ENCODE measurements around the gene CITED4.

Gene CITED4

DNA sequence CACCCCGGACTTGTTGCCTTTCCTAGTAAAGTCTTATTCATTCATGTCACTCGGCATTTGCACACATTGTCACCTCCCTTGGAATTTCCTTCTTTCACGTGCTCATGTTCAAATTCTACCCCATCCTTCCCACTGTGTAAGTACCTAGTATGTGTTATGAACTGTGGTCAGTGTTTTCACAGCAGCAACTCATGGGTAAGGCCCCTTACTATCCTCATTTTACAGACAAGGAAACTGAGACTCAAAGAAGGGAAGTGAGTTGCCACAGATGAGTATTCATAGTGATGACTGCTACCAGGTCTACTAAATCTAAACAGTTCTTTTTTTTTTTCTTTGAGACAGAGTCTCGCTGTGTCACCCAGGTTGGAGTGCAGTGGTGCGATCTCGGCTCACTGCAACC is 10.5 kb downstream of the CITED4 start:
- no peak for DNase-seq

DNA sequence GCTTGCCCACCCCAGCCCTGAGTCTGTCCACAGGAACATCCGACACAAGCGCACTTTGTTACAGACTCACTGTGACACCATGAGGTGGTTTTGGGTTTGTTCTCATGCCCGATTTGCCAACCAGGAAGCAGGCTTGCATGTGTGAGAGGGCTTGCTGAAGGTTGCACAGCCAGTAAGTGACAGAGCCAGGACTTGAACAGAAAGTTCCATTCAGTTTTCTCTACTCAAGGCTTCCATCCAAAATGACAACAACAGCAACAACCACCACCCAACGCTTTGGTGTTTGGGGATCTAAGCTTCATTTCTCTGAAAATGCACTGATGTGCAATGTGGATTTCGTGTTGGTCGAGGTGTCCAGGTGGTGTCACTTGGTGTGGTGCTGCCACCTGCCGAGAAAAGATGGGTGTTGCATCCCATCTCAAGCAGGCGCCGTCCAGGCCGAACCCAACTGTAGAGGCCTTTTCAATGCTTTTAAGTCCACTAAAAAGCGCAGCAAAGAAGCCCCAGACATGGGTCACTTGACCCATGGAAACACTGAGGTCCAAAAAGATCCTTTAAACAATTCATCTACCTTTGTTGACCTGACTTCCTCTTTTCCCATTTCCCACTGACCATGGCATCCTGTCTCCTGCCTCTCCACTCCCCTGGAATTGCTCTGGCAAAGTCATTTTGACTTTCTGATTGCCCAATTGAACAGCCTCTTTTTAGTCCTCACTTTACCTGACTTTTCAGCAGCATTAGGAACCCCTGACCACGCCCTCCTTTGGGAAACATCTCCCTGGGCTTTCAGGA is 12.2 kb downstream of the CITED4 start:
- peak; percentile 76 to 82 for DNase-seq

DNA sequence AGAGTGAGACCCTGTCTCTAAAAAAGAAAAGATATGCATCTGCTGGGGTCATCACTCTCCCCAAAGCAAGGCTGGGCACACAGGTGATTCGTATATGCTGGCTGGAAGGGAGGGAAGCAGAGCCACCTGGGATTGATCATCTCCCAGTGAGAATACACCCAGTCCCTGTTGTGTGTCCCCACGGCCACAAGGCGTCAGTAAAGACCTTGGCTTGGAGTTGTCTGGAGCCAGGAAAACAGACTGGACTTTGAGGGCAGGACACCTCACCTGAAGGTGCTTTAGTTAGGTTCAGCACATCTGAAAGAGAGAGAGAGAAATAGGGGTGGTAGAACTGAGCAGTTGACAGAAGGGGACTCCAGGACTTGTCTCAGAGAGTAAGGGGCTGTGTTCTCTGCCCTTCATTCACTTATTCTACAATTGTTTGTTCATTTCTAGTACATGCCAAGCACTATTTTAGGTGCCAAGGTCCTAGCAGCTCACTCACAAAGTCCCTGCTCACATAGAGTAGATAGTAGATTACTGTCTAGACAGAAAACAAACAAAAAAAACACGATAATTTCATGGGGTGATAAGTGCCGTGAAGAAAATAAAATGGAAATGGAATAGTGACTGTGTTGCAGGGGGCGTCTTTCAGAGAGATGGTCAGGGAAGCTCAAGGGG is 13.5 kb downstream of the CITED4 start:
- DNase-seq, result no peak

DNA sequence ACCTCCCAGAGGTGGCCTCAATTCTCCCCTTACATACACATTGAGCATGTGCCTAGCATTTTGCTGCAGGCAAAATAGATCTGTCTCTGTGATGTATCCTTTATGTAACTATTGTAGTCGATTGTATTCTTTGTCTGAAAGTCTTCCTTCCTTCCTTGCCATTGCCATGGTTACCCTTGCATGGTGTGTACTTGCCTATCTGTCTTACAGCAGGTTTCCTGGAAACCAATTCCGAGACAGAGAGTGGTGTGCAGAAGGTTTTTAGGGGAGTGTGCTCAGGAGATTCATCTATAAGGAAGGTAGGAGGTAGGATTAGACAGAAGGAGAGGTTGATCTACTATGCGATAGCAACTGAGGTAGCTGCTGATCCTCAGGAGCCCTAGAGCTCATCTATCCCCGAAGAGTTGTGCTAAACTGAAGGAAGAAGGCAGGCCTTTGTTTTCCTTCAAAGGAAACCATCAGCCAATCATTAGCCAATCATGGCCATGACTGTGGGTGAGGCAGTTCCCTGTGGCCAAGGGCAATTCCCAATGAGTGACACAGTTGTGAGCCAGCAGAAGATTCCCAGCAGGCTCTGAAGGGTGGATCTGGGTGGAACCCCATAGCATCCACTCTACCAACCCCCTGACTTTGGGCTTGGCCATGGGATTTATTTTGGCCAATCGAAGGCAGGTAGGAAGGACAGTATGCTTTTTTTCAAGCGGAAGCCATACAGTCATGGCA is 15.0 kb downstream of the CITED4 start:
- DNase-seq, result no peak

DNA sequence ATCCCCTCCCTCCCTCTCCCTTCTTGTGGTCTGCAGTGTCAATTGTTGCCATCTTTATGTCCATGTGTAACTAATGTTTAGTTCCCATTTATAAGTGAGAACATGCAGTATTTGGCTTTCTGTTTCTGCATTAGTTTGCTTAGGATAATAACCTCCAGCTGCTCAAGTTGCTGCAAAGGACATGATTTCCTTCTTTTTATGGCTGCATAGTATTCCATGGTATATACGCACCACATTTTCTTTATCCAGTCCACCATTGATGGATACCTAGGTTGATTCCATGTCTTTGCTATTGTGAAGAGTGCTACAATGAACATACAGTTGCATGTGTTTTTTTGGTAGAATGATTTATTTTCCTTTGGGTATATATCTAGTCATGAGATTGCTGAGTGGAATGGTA is 16.3 kb downstream of the CITED4 start:
- DNase-seq, result no peak

DNA sequence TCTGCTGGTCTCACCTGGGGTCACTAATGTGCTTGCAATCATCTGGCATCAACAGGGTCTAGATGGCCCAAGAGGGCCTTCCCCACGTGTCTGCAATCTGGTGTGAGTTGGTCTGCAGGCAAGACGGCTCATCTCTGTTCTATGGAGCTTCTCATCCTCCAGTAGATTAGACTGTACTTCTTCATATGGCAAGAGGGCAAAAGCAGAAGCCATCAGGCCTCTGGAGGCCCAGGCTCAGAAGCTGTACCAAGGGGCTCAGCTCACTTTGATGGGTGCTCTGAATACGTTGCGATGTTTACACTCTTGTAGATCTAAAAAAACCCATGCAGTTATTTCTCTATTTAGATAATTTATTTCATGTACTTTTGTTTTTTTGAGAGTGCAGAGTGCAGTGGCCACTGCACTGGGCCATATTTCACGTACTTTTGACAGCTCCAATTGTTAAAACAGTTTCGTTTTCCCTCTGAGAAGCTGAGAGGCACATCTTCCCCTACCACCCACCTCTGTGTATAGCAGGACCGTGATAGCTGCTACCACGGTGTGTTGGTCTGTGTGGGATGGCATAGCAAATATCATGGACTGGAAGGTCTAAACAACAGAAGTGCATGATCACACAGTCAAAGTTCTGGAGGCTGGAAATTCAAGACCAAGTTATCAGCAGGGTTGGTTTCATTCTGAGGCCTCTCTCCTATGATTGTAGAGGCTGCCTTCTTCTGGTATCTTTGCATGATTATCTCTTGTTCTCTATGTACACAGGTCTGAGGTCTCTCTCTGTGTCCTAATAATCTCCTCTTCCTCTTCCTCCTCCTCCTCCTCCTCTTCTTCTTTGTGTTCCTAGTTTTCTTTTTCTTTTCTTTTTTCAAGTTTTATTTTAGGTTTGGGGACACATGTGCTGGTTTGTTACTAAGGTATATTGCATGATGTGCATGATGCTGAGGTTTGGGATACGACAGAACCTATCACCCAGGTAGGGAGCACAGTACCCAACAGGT is 17.0 kb downstream of the CITED4 start:
- peak in 1 of 2 donors; percentile 27 for DNase-seq

DNA sequence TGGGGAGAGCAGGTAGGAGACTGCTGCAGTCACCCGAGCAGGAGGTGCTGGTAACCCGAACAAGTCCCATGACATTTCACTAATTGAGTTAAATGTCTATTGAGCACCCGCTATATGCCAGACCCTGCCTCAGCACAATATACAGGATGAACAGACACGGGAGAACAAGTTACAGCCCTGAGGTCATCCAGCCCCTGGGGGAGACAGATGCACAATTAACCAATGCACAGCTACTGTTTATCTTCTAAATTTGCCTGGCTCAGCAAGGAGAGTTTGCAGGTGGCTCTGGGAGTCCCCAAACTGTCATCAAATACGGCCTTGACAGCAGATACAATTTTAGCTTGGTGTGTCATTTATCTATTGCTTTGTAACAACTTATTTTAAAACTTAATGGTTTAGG is 18.1 kb downstream of the CITED4 start:
- DNase-seq, result no peak

DNA sequence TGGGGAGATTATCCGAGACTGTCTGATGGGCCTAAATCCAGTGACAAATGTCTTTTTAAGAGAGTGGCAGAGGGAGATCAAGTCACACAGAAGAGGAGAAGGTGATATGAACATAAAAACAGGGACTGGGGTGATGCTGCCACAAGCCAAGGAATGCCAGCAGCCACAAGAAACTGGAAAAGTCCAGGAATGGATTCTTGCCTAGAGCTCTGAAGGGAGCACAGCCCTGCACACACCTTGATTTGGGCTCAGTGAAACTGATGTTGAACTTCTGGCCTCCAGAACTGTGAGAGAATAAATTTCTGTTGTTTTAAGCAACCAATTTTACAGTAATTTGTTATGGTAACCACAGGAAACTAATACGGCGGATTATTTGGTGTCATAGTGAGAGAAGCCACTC is 19.5 kb downstream of the CITED4 start:
- DNase-seq, result no peak

DNA sequence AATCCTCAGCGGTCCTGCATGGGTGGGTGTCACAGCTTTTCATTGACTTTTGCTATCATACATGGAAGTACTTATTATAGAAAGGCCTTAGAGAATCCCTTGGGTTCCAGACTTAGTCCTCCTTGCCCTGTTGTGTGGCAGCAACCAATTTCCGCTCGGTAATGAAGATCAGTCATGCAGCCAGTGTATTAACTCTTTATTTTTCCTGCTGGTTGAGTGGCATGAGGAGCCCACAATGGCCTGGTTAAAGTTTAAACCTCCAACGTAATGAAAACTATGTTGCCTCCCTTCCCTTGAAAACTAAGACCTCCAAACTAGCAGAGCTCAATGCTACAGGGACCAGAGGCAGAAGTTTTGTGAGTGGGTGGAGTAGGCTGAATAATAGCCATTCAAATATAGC is 20.0 kb downstream of the CITED4 start:
- no peak for DNase-seq

DNA sequence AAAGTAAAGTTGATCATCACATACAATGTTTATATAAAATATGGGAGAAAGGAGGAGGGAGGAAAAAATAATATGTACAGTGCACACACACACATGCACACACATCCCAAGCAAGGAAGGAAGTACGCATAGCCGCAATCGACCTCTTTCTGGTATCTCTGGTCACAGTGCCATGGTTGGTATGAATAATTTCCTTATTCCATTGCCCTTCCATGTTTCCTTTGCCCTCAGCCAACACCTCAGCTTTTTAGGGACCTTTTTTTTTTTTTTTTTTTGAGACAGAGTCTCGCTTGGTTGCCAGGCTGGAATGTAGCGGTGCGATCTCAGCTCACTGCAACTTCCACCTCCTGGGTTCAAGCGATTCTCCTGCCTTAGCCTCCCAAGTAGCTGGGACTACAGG is 20.6 kb downstream of the CITED4 start:
- DNase-seq, result no peak

DNA sequence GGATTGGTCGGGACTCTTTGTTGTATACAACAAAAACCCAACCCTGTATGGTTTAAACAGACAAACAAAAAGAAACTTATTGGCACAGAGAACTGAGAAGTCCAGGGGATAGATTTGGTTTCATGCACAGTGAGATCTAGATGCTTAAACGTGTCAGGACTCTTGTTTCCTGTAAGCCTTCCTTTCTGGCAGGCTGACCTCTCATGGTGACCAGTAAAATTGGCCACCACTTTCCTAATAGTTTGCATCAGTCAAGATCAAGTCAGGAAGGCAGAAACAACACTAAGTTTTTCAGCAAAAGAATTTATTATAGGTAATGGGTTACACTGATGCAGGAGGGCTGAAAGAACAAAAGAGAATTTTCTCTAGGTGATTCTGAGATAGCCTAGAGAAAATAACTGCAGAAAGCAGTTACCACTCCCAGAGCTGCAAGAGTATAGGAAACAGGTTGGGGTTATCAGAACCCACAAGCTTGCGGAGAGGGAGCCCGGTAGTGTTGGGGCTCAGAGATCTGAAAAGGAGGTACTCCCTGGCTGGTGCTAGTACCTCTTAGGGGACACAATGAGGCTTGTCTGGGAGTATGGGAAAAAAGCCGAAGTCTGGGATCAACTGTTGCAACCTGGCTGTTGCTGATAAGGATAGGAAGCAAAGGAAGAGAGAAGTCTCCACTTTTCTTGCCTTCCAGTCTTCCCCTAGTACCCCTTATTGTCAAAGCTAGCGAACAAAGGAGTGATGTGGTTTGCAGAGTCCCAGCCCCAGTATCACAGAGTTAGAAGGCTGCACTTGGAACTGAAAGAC is 21.4 kb downstream of the CITED4 start:
- DNase-seq, result peak in 1 of 2 donors; percentile 25

DNA sequence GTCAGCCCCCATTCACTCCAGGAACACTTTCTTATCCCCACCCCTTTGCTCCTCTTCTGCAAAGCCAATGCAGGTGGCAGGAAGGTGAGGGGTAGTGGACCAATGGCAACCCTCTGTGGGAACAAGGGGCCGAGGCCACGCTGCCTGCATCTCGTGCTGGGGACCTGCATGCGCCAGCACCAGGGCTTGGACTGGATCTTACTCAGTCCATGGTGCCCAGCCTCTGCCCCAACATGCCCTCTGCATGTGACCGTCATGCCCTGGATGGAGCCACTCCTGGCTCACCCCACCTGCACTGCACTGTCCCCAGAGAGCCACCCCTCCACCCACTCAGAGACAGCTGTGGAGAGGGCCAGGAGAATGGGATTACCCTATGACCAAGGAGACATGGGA is 22.2 kb downstream of the CITED4 start:
- DNase-seq, result no peak

DNA sequence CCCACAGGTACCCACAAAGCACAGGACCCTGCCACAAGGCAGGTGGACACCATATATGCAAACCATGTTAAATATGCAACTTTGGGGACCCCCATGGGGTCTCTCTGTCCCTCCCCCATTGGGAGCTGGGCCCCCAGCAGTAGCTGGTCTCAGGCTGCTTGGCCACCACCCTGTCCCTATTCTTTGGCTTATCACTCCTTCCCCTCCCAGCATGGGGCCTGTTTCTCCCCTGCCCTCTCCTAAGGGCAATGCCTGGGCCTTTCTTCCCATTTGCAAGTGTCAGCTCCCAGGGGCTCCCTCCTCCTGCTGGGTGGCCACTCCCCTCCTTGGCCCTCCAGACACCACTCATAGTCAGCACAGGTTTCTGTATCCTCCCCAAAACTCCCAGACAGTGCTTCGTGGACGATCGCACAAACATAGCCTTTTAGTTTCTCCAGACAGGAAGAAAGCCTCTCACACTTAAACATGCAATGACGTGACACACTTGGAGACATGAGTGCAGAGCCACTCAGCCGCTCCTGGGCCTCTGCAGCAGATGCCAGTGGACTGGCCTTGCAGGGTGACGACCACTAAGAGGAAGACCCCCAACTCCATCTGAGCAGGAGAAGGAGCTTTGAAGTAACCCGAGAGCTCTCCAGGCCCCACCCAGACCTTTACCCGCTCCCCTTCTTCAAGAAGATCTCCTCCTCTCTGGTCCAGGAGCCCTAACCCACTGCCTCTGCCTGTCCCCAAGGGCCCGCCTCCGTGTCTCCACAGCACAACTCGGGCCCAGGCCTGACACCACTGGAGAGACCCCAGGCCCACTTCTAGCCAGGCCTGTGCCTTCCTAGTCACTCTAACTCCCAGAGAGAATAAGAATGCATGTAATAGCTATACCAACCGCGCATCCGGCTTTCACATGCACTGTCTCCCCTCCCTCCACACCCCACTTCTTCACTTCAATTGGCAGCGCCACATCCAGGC is 22.9 kb downstream of the CITED4 start:
- DNase-seq, result no peak

DNA sequence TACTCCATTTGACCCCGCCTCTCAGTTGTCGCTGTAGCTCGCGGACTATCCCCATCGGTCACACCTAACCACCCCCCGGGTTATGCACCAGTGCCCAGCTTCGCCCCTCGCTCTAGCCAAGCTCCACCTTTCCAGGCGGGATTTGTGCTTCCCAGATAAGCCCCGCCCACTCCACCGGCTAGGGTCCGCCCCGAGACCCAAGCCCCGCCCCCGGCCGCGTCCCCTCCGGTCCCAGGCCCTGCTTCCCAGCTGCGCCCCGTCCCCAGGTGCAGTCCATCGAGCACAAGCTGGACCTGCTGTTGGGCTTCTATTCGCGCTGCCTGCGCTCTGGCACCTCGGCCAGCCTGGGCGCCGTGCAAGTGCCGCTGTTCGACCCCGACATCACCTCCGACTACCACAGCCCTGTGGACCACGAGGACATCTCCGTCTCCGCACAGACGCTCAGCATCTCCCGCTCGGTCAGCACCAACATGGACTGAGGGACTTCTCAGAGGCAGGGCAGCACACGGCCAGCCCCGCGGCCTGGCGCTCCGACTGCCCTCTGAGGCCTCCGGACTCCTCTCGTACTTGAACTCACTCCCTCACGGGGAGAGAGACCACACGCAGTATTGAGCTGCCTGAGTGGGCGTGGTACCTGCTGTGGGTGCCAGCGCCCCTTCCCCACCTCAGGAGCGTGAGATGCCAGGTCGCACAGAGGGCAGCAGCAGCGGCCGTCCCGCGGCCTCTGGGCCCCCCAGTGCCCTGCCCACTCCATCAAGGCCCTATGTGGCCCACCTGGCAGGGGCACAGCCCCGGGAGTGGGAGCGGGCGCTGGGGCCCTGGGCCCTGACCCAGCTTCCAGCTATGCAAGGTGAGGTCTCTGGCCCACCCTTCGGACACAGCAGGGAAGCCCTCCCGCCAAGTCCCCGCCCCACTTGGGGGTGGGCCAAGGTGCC is 23.9 kb downstream of the CITED4 start:
- no peak for DNase-seq

DNA sequence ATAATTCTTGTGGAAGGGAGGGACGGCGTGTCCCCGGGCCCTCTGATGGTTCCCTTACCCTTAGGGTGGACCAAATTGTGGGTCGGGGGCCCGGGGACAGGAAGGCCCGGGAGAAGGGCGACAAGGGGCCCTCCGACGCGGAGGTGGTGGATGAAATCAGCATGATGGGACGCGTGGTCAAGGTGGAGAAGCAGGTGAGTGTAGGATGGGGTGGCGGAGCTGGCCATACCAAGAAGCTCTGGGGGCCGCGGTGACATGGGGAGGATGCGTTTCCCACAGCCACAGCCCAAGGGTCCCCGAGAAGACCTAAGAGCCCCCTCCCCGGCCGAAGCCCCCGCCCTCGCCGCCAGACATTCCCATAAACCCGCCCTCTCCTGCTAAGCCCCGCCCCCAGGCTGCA is 24.6 kb downstream of the CITED4 start:
- no peak for DNase-seq

DNA sequence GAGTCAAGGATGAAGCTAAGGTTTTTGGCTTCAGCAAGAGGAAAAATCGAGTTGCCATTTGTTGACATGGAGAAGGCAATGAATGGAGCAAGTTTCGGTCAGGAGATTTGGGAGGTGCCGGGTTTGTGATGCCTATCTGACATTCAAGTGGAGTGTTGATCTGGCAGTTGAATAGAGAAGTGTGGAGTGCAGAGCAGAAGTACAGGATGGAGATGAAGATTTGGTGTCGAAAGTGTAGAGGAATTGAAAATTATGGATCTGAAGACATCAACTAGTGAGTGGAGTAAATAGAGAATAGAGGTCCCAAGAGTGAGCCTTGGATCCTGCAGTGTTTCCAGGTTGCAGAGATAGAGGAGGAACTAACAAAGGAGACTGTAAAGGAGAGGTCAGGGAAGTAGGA is 25.9 kb downstream of the CITED4 start:
- DNase-seq, result no peak

DNA sequence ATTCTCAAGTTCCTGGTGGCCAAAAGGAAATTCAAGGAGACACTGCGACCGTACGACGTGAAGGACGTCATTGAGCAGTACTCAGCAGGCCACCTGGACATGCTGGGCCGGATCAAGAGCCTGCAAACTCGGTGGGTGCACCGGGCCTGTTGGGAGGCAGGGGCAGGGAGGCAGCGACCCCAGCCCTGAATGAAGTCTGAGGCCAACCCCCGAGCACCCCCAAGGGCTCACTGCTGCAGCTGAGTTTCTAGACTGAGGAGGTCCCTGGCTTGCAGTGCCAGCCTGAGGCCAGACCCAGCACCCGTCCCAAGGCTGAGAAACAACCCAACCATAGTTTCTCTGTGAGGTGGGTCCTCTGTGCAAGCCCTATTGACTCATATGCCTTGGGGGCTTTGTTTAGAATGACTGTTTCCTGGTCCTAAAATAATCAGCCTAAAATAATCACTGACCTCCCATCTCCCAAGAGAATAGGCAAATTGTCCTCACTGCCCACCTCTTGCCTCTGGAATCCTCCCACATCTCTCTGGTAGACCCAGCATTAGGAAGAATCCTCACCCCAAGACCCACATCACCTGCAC is 27.1 kb downstream of the CITED4 start:
- DNase-seq, result no peak

DNA sequence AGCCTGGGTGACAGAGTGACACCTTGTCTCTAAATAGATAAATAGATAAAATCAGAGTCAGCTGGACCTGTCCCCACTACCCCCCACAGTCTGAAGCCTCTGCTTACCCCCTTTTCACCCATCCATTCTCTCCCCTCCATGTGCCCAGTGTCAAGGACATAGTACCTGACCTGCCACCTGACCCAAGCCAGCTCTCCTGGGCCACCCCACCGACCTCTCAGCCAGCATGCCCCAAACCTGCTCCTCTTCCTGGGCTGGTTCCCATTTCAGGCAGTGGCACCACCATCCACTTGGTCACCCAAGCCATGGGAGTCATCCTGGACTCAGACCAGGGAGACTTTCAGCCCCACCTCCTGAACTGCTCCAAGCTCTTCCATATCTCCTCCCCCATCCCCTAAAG is 28.2 kb downstream of the CITED4 start:
- no peak for DNase-seq

All from CD4-positive, alpha-beta T cell treated with Interferon alpha-2 for 1 hour (primary cell).